GM12878 (cell line): ENCODE results near the gene NUP210L. TPM values are rescaled to one million over a fixed set of nuclear protein-coding genes. Genes with fewer than 3 reads are reported as not detected.

Experiments used
- ATAC-seq: fragments of 200-7000 bp; cut with Tn5 transposase; 3 replicates; pipeline ENCODE4 v1.9.1; 2020; ENCODE audit warnings: mild to moderate bottlenecking, moderate library complexity
- BruUV-seq: library from RNA; stranded (reverse); fragments of 400-500 nt; replicated peaks from 2 replicates; lab custom pipeline; 2021; lab: Mats Ljungman, UMichigan
- CTCF ChIA-PET: fragments of 300-600 bp; sonication (Branson Sonifier 250); formaldehyde crosslinking; extraction: SDS; loops from one replicate; lab custom pipeline; 2021; ENCODE audit warnings: inconsistent platforms; lab: Yijun Ruan, JAX
- POLR2A ChIA-PET: fragments of 350-600 bp; formaldehyde crosslinking; extraction: SDS; loops from one replicate; lab custom pipeline; 2021; ENCODE audit warnings: inconsistent platforms; lab: Charles Lee
- RAD21 ChIA-PET: fragments of 300-600 bp; sonication (Branson Sonifier 250); formaldehyde crosslinking; loops from one replicate; lab custom pipeline; 2023; ENCODE audit warnings: antibody characterized with exemption; ENCODE audit not compliant: unreplicated experiment; lab: Charles Lee
- SMC1A ChIA-PET: fragments of 300-600 bp; sonication (Branson Sonifier 250); formaldehyde crosslinking; loops from one replicate; lab custom pipeline; 2023; ENCODE audit not compliant: unreplicated experiment, uncharacterized antibody; lab: Charles Lee
- DNase-seq: peaks from one replicate; pipeline ENCODE4 v3.0.0-alpha.2; 2011; ENCODE audit warnings: low read depth, low spot score
- FAIRE-seq: peaks from 3 replicates; lab custom pipeline; 2011; peaks lifted over from hg19 to GRCh38; lab: Jason Lieb, UNC
- H2AFZ ChIP-seq: 2 replicates; pipeline ENCODE4 v1.6.0; 2011; ENCODE audit warnings: low read depth, low read length, control low read depth; ENCODE audit not compliant: control insufficient read depth
- H3K27ac ChIP-seq: 2 replicates; pipeline ENCODE4 v1.5.1; 2011; ENCODE audit warnings: control low read depth; ENCODE audit not compliant: control insufficient read depth, insufficient read depth
- H3K27me3 ChIP-seq, 2 experiments: replicated peaks in 1 of 2; 2 replicates each; pipeline versions ENCODE4 v1.6.0 to v1.6.1; 2011; ENCODE audit warnings: low read length in 1 of 2; ENCODE audit not compliant: control insufficient read depth in 2 of 2, insufficient read depth in 2 of 2
- H3K36me3 ChIP-seq, 2 experiments: 2 replicates each; pipeline ENCODE4 v1.5.1; 2011; ENCODE audit warnings: low read length in 1 of 2; ENCODE audit not compliant: control insufficient read depth in 2 of 2, insufficient read depth in 2 of 2
- H3K4me1 ChIP-seq: 2 replicates; pipeline ENCODE4 v1.6.1; 2011; ENCODE audit warnings: mild to moderate bottlenecking, low read length, moderate library complexity, mixed read lengths; ENCODE audit not compliant: control insufficient read depth, insufficient read depth
- H3K4me2 ChIP-seq: 2 replicates; pipeline ENCODE4 v1.6.0; 2011; ENCODE audit warnings: control low read depth; ENCODE audit not compliant: control insufficient read depth, insufficient read depth
- H3K4me3 ChIP-seq: fragments of 200-600 bp; sonication (generic); 2 replicates; pipeline ENCODE4 v1.5.1; 2016
- H3K79me2 ChIP-seq: 2 replicates; pipeline ENCODE4 v1.6.0; 2011; ENCODE audit warnings: low read length; ENCODE audit not compliant: control insufficient read depth, insufficient read depth
- H3K9ac ChIP-seq: 2 replicates; pipeline ENCODE4 v1.8.0; 2011; ENCODE audit warnings: low read length, control low read depth, mixed read lengths; ENCODE audit not compliant: control insufficient read depth, insufficient read depth
- H3K9me3 ChIP-seq: replicated peaks from 3 replicates; pipeline ENCODE4 v1.5.1; 2011; ENCODE audit warnings: mild to moderate bottlenecking, low read length; ENCODE audit not compliant: control insufficient read depth, insufficient read depth
- H4K20me1 ChIP-seq: 2 replicates; pipeline ENCODE4 v1.6.0; 2011; ENCODE audit not compliant: control insufficient read depth, insufficient read depth
- GATAD2B ChIP-seq: fragments of 450-650 bp; conservative IDR thresholded peaks from 2 replicates; pipeline ENCODE4 v1.6.1; 2017; ENCODE audit warnings: low read depth, mild to moderate bottlenecking, moderate library complexity
- SUPT20H ChIP-seq: IDR thresholded peaks from 2 replicates; pipeline ENCODE4 v1.6.1; 2011; ENCODE audit warnings: low read depth, mild to moderate bottlenecking, low read length, moderate library complexity, borderline replicate concordance; ENCODE audit not compliant: control insufficient read depth
- TCF3 ChIP-seq: IDR thresholded peaks from 2 replicates; pipeline ENCODE4 v1.6.1; 2012; ENCODE audit warnings: low read depth, mild to moderate bottlenecking, low read length, borderline replicate concordance; ENCODE audit not compliant: insufficient read depth
- WRNIP1 ChIP-seq: IDR thresholded peaks from 2 replicates; pipeline ENCODE4 v1.6.1; 2011; ENCODE audit warnings: low read depth, low read length, improper control_type of control experiment, borderline replicate concordance
- in situ Hi-C: fragments of 300-500 bp; cut with MboI; formaldehyde crosslinking; loops from 9 replicates; pipeline ENCODE4 v1.14.3; 2018; ENCODE audit warnings: mixed read lengths
- intact Hi-C: fragments of 100-400 bp; cut with micrococcal nuclease; formaldehyde crosslinking; loops from one replicate; pipeline ENCODE4 v1.14.2; 2022; ENCODE audit not compliant: unreplicated experiment
- polyA plus RNA-seq, 11 experiments: library from polyadenylated mRNA; depleted of rRNA in 4 of 11; unstranded in 6 of 11; stranded (reverse) in 5 of 11; fragments of >200 nt; fragmentation: Nextera tagmentation in 4 of 11; fragmentation: Illumina TruSeq in 1 of 11; extraction: Ambion mirVana in 4 of 11; extraction: Trizol in 1 of 11; gene quantifications; 1 replicate in 1 of 11; 2 replicates in 10 of 11; pipeline versions ENCODE4 v1.2.1 to v1.2.3, GENCODE V29; 2011 to 2016; ENCODE audit warnings: inconsistent platforms in 2 of 11, missing spikeins in 2 of 11, low read depth in 1 of 11
- total RNA-seq, 4 experiments: library from RNA; depleted of rRNA in 3 of 4; stranded (reverse); fragments of >200 nt in 3 of 4; fragmentation: Illumina TruSeq in 1 of 4; extraction: Trizol in 1 of 4; gene quantifications; 2 replicates each; pipeline versions ENCODE4 v1.2.1 to v1.2.3, GENCODE V29; 2013 to 2021
- TF ChIP-seq, protein P1 (sequence below): fragments of 450-650 bp; IDR thresholded peaks from 2 replicates; pipeline ENCODE4 v1.6.1; 2017; ENCODE audit warnings: low read depth, mild to moderate bottlenecking, moderate library complexity

The NUP210L gene
- total and polyA plus RNA-seq, 10 of the 15 experiments (the other 5 are each of a cell fraction or from before 2014, with no cell fraction given), result 0.04 to 0.08 (median 0.07) TPM; not detected in 7

DNA sequence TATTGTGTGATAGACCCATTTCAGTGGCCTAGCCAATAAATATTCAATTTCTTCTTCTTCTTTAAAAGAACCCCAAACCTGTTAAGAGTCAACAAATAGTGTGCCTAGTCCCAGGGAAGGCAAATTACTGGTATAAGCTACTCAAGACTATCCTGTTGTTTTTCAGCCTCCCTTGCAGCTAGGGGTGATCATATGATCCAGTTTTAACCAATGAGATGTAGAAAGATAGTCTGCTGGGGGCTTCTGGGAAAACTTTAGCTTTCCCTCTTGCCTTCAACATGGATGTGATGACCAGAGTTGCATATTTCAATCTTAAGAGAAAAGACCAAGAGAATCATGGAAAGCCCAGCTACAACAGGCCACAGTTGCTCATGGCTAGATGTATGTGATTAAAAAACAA, 4.7 kb upstream of the NUP210L start:
- no peaks in the 10 kb centered on the region for H3K27me3 ChIP-seq
- H3K36me3 ChIP-seq, result peaks cover 23 to 31% of the 10 kb centered on the region in 2 experiments
- no TSS peak for BruUV-seq
- SMC1A ChIA-PET, result interaction anchor here (1.2 to 3.3 kb wide), 5 partner anchors 11 to 169 kb away, joined by 3 to 22 read pairs (median 5); partner anchors contain the start of gene RPS27
- H3K79me2 ChIP-seq, result no peaks in the 10 kb centered on the region; the same call in 1 of the 2 replicates
- no peak overlapping the region for H3K4me3 ChIP-seq
- DNase-seq, result no peak
- POLR2A ChIA-PET, result interaction anchor here (0.5 to 3.1 kb wide), 5 partner anchors 18 to 245 kb away, joined by 3 to 20 read pairs (median 4); partner anchors contain the start of gene CREB3L4
- FAIRE-seq, result no peak
- no peak for ATAC-seq
- H2AFZ ChIP-seq, result no peak overlapping the region
- H3K4me1 ChIP-seq, result peaks cover 20% of the 10 kb centered on the region
- no peaks in the 10 kb centered on the region for H4K20me1 ChIP-seq
- H3K27ac ChIP-seq, result no peak overlapping the region
- RAD21 ChIA-PET, result interaction anchor here (0.7 to 3.2 kb wide), 4 partner anchors 22 to 194 kb away, joined by 4 to 30 read pairs (median 4); no protein-coding TSS in a partner anchor
- H3K4me2 ChIP-seq, result no peak overlapping the region
- no peak overlapping the region for H3K9ac ChIP-seq
- CTCF ChIA-PET, result interaction anchor here (0.7 to 1.4 kb wide), 3 partner anchors 14 to 53 kb away, joined by 3 to 4 read pairs (median 4); no protein-coding TSS in a partner anchor
- H3K9me3 ChIP-seq, result peaks cover 4% of the 10 kb centered on the region; the same call in 2 of the 3 replicates
- TF ChIP-seq WRNIP1 (no peak), TCF3 (no peak), GATAD2B (no peak), SUPT20H (no peak)
- TF ChIP-seq, protein P1, sequence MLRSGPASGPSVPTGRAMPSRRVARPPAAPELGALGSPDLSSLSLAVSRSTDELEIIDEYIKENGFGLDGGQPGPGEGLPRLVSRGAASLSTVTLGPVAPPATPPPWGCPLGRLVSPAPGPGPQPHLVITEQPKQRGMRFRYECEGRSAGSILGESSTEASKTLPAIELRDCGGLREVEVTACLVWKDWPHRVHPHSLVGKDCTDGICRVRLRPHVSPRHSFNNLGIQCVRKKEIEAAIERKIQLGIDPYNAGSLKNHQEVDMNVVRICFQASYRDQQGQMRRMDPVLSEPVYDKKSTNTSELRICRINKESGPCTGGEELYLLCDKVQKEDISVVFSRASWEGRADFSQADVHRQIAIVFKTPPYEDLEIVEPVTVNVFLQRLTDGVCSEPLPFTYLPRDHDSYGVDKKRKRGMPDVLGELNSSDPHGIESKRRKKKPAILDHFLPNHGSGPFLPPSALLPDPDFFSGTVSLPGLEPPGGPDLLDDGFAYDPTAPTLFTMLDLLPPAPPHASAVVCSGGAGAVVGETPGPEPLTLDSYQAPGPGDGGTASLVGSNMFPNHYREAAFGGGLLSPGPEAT, result no peak
- in situ Hi-C loops (no loop called here), intact Hi-C loops (no loop called here)
